ENCODE data around the gene PLPP1.

GRCh38 chr5:55386356-55386755 is 148.4 kb downstream of the PLPP1 start:
- TF ChIP-seq POLR2AphosphoS5 (IDR thresholded peaks at IDR 0.05; ENCODE audit: borderline replicate concordance, low read depth, low read length) (no peak), EZH2 (IDR thresholded peaks at IDR 0.05) (no peak), FOXP2 (optimal IDR thresholded peaks at IDR 0.05; ENCODE audit: control extremely low read depth, extremely low read length, insufficient read depth) (no peak)

Data from SK-N-MC (cell line).